HepG2 (cell line): ENCODE results near the gene LCAT. TPM values are rescaled to one million over a fixed set of nuclear protein-coding genes. Genes with fewer than 3 reads are reported as not detected.
A peak's percentile ranks its signal among the peaks of the same experiment; 100 is the strongest.

ENCODE experiments used
- ELK4 ChIP-seq: sonication (generic); formaldehyde crosslinking; IDR thresholded peaks from 2 replicates; pipeline ENCODE4 v1.9.0; 2021; ENCODE audit warnings: missing genetic modification reagents, borderline replicate concordance
- FOXA1 ChIP-seq, 2 experiments: fragments of 450-650 bp in 1 of 2; sonication (generic) in 1 of 2; formaldehyde crosslinking in 1 of 2; IDR thresholded peaks; 2 replicates each; pipeline versions ENCODE4 v1.4.0 to v1.6.1; 2016 to 2020; ENCODE audit warnings: missing genetic modification reagents in 1 of 2
- FOXP4 ChIP-seq: sonication (generic); formaldehyde crosslinking; IDR thresholded peaks from 2 replicates; pipeline ENCODE4 v1.4.0; 2020; ENCODE audit warnings: missing genetic modification reagents
- GFI1 ChIP-seq: sonication (generic); formaldehyde crosslinking; IDR thresholded peaks from 2 replicates; pipeline ENCODE4 v1.5.0; 2020; ENCODE audit warnings: missing genetic modification reagents, mild to moderate bottlenecking, borderline replicate concordance
- KDM1A ChIP-seq: IDR thresholded peaks from 2 replicates; pipeline ENCODE4 v1.6.1; 2016; ENCODE audit warnings: missing compliant biosample characterization
- MEIS1 ChIP-seq: sonication (generic); formaldehyde crosslinking; IDR thresholded peaks from 2 replicates; pipeline ENCODE4 v1.9.0; 2021; ENCODE audit warnings: mild to moderate bottlenecking, missing genetic modification reagents, moderate library complexity, borderline replicate concordance
- MLXIP ChIP-seq: sonication (generic); formaldehyde crosslinking; IDR thresholded peaks from 2 replicates; pipeline ENCODE4 v1.9.0; 2021; ENCODE audit warnings: missing genetic modification reagents, borderline replicate concordance
- MXI1 ChIP-seq: IDR thresholded peaks from 3 replicates; pipeline ENCODE4 v1.6.1; 2012; ENCODE audit warnings: low read depth, low read length, inconsistent platforms, borderline replicate concordance
- NFKB2 ChIP-seq: sonication (generic); formaldehyde crosslinking; IDR thresholded peaks from 2 replicates; pipeline ENCODE4 v1.4.0; 2020; ENCODE audit warnings: missing genetic modification reagents, borderline replicate concordance
- PCBP2 ChIP-seq: fragments of 200-400 bp; formaldehyde crosslinking; optimal IDR thresholded peaks from 2 replicates; pipeline ENCODE3; 2018; ENCODE audit warnings: low read length, low read depth; ENCODE audit not compliant: poor library complexity, severe bottlenecking
- PHF21A ChIP-seq: sonication (generic); formaldehyde crosslinking; IDR thresholded peaks from 2 replicates; pipeline ENCODE4 v1.5.0; 2020; ENCODE audit warnings: mild to moderate bottlenecking, missing genetic modification reagents
- PITX1 ChIP-seq: sonication (generic); formaldehyde crosslinking; IDR thresholded peaks from 2 replicates; pipeline ENCODE4 v1.5.1; 2020; ENCODE audit warnings: mild to moderate bottlenecking, missing genetic modification reagents
- U2AF1 ChIP-seq: fragments of 200-400 bp; formaldehyde crosslinking; optimal IDR thresholded peaks from 2 replicates; pipeline ENCODE3; 2017; ENCODE audit warnings: mild to moderate bottlenecking, low read depth, low read length
- ZBTB26 ChIP-seq: IDR thresholded peaks from 2 replicates; pipeline ENCODE4 v1.6.1; 2016; ENCODE audit warnings: missing compliant biosample characterization, missing genetic modification reagents, borderline replicate concordance
- ZNF550 ChIP-seq: sonication (generic); formaldehyde crosslinking; IDR thresholded peaks from 2 replicates; pipeline ENCODE4 v1.4.0; 2020; ENCODE audit warnings: mild to moderate bottlenecking, missing genetic modification reagents, borderline replicate concordance
- ZNF770 ChIP-seq: sonication (generic); formaldehyde crosslinking; IDR thresholded peaks from 2 replicates; pipeline ENCODE4 v1.5.0; 2020; ENCODE audit warnings: mild to moderate bottlenecking, missing genetic modification reagents
- polyA plus RNA-seq, 8 experiments: library from polyadenylated mRNA; depleted of rRNA in 3 of 8; stranded (reverse) in 7 of 8; unstranded in 1 of 8; fragments of >200 nt; fragmentation: Illumina TruSeq in 4 of 8; extraction: Trizol in 4 of 8; gene quantifications; 2 replicates each; pipeline versions ENCODE4 v1.2.1 to v1.2.3, GENCODE V29; 2011 to 2016; ENCODE audit warnings: low read depth in 4 of 8, missing spikeins in 1 of 8, mixed read lengths in 1 of 8; ENCODE audit not compliant: insufficient read depth in 1 of 8
- total RNA-seq, 5 experiments: library from RNA; depleted of rRNA; stranded (reverse); fragments of >200 nt; fragmentation: Illumina TruSeq; extraction: Trizol; gene quantifications; 2 replicates each; pipeline ENCODE4 v1.2.3, GENCODE V29; 2016; ENCODE audit warnings: low read depth in 1 of 5

LCAT gene
- total and polyA plus RNA-seq, 2 of the 13 experiments (the other 11 are each of a cell fraction or from before 2014, with no cell fraction given) = 36.1 to 38.9 TPM

- TF ChIP-seq ELK4 (CRISPR knock-in tag) = no peak
- no peak for TF ChIP-seq KDM1A (CRISPR knock-in tag)
- TF ChIP-seq FOXA1 (IDR thresholded peaks at IDR 0.05) = no peak
- TF ChIP-seq FOXA1 (CRISPR knock-in tag; IDR thresholded peaks at IDR 0.05) = peak; percentile 52; the same call in 1 of the 2 replicates
- TF ChIP-seq MEIS1 (CRISPR knock-in tag) = 0 out of 2 replicates have a peak, but pooled peaks have one; percentile 25
- TF ChIP-seq U2AF1 = no peak
- TF ChIP-seq PCBP2 = no peak
- 0 out of 2 replicates have a peak, but pooled peaks have one; percentile 34 for TF ChIP-seq ZNF770 (CRISPR knock-in tag)
- peak; percentile 15; the same call in 1 of the 3 replicates for TF ChIP-seq MXI1
- peak; percentile 60; the same call in 1 of the 2 replicates for TF ChIP-seq PHF21A (CRISPR knock-in tag)
- peak; percentile 51; the same call in 1 of the 2 replicates for TF ChIP-seq FOXP4
- TF ChIP-seq MLXIP (CRISPR knock-in tag) = no peak
- TF ChIP-seq NFKB2 = peak; percentile 54; the same call in 1 of the 2 replicates
- peak; percentile 14; the same call in 1 of the 2 replicates for TF ChIP-seq ZBTB26
- no peak for TF ChIP-seq ZNF550
- TF ChIP-seq GFI1 (CRISPR knock-in tag) = peak; percentile 88
- 0 out of 2 replicates have a peak, but pooled peaks have one; percentile 28 for TF ChIP-seq PITX1 (CRISPR knock-in tag)
Observed at GRCh38 chr16:67915831-67916723, 27.8 kb downstream of the LCAT start (continued).
